T47D (cell line): ENCODE results near the gene CYREN.

Experiments
- DNase-seq, 2 experiments: peaks; one replicate each; pipeline versions ENCODE4 v3.0.0 to v3.0.0-alpha.2; 2011 to 2012; ENCODE audit warnings: low read depth in 1 of 2, low spot score in 1 of 2
- JUND ChIP-seq: IDR thresholded peaks from 2 replicates; pipeline ENCODE4 v1.6.1; 2012; ENCODE audit warnings: low read depth
- in situ Hi-C: cut with HindIII; loops from 2 replicates; pipeline ENCODE4 v1.10.0; 2016; ENCODE audit warnings: low sequenced_read_pairs, low pct_unique_long_range_greater_than_20kb

CYREN gene

GRCh38 chr7:135159359-135160085 is 11.0 kb downstream of the CYREN start:
- in situ Hi-C loops = no loop called here
- no peak for TF ChIP-seq JUND
- no peak for DNase-seq

GRCh38 chr7:135158874-135159273 is 11.6 kb downstream of the CYREN start:
- in situ Hi-C loops = no loop called here
- no peak for DNase-seq
- no peak for TF ChIP-seq JUND

- no peak for TF ChIP-seq JUND
- in situ Hi-C loops = no loop called here
- no peak for DNase-seq
Observed at GRCh38 chr7:135158141-135158655, 12.3 kb downstream of the CYREN start.

GRCh38 chr7:135156290-135156689 is 14.2 kb downstream of the CYREN start:
- no peak for TF ChIP-seq JUND
- in situ Hi-C loops = no loop called here
- no peak for DNase-seq

- in situ Hi-C loops = no loop called here
- no peak for DNase-seq
- TF ChIP-seq JUND = no peak
Observed at GRCh38 chr7:135154734-135155133, 15.8 kb downstream of the CYREN start.

- TF ChIP-seq JUND = no peak
- in situ Hi-C loops = no loop called here
- DNase-seq = no peak
Observed at GRCh38 chr7:135152442-135152841, 18.1 kb downstream of the CYREN start.

GRCh38 chr7:135151533-135151932 is 19.0 kb downstream of the CYREN start:
- in situ Hi-C loops = no loop called here
- no peak for DNase-seq
- no peak for TF ChIP-seq JUND

GRCh38 chr7:135151132-135151531 is 19.4 kb downstream of the CYREN start:
- no peak for TF ChIP-seq JUND
- in situ Hi-C loops = no loop called here
- no peak for DNase-seq

- no peak for DNase-seq
- TF ChIP-seq JUND = no peak
- in situ Hi-C loops = no loop called here
Observed at GRCh38 chr7:135150072-135150782, 20.3 kb downstream of the CYREN start.

GRCh38 chr7:135147899-135148721 is 22.4 kb downstream of the CYREN start, which contains the start of gene TMEM140:
TSS of gene TMEM140 (plus strand) at chr7:135148072. CDS start at chr7:135164442, 16,370 bp downstream.
- in situ Hi-C loops = no loop called here

GRCh38 chr7:135147341-135147898 is 23.1 kb downstream of the CYREN start:
- no peak for TF ChIP-seq JUND
- peak in 1 of 2 experiments; percentile 24 for DNase-seq
- in situ Hi-C loops = no loop called here

More at GRCh38 chr7:135147899-135148721, 22.4 kb downstream of the CYREN start, which contains the start of gene TMEM140:
- peak in 1 of 2 experiments; percentile 56 for DNase-seq
- no peak for TF ChIP-seq JUND

- no peak for TF ChIP-seq JUND
- DNase-seq = no peak
- in situ Hi-C loops = no loop called here
Observed at GRCh38 chr7:135143885-135144668, 26.4 kb downstream of the CYREN start.
